HepG2 (cell line): ENCODE measurements around the gene TSSK1B. TPM values are rescaled to one million over a fixed set of nuclear protein-coding genes. Genes with fewer than 3 reads are reported as not detected.

Source experiments
- ATAC-seq: fragments of 200-7000 bp; cut with Tn5 transposase; 3 replicates; pipeline ENCODE4 v1.9.1; 2020; ENCODE audit warnings: mild to moderate bottlenecking, moderate library complexity
- BruUV-seq: library from RNA; stranded (reverse); fragments of 400-500 nt; replicated peaks from 2 replicates; lab custom pipeline; 2021; lab: Mats Ljungman, UMichigan
- CTCF ChIA-PET: fragments of 300-600 bp; formaldehyde crosslinking; extraction: SDS; loops from one replicate; lab custom pipeline; 2021; ENCODE audit warnings: low total read pairs, inconsistent platforms, low intra/inter-chr PET ratio; lab: Yijun Ruan, JAX
- POLR2A ChIA-PET: fragments of 350-600 bp; sonication (Branson Sonifier 250); formaldehyde crosslinking; loops from one replicate; lab custom pipeline; 2020; ENCODE audit warnings: antibody characterized with exemption, inconsistent platforms; lab: Yijun Ruan, JAX
- DNase-seq: peaks from one replicate; pipeline ENCODE4 v3.0.0-alpha.2; 2015; ENCODE audit warnings: low spot score
- FAIRE-seq: peaks from 3 replicates; lab custom pipeline; 2011; peaks lifted over from hg19 to GRCh38; lab: Jason Lieb, UNC
- H2AFZ ChIP-seq: one replicate; pipeline ENCODE4 v1.6.1; 2011; ENCODE audit warnings: low read length, inconsistent platforms
- H3K27ac ChIP-seq: fragments of 300-600 bp; 3 replicates; pipeline ENCODE4 v1.8.0; 2011; ENCODE audit warnings: mixed run types, mild to moderate bottlenecking, mixed read lengths, low read length, inconsistent platforms; ENCODE audit not compliant: insufficient read depth; ENCODE audit errors: extremely low read length
- H3K27me3 ChIP-seq, 2 experiments: fragments of 200-600 bp in 1 of 2; 2 replicates in 1 of 2; 3 replicates in 1 of 2; pipeline versions ENCODE4 v1.6.0 to v1.8.0; 2011; ENCODE audit warnings: low read length in 2 of 2, mild to moderate bottlenecking in 2 of 2, moderate library complexity in 2 of 2, inconsistent platforms in 1 of 2; ENCODE audit not compliant: insufficient read depth in 2 of 2, control insufficient read depth in 1 of 2
- H3K36me3 ChIP-seq, 2 experiments: fragments of 200-600 bp in 1 of 2; replicated peaks in 1 of 2; 2 replicates in 1 of 2; 3 replicates in 1 of 2; pipeline versions ENCODE4 v1.5.1 to v1.8.0; 2011; ENCODE audit warnings: low read length in 2 of 2, inconsistent platforms in 1 of 2; ENCODE audit not compliant: insufficient read depth in 2 of 2, control insufficient read depth in 1 of 2
- H3K4me1 ChIP-seq: 2 replicates; pipeline ENCODE4 v1.5.1; 2012; ENCODE audit warnings: low read length, inconsistent platforms; ENCODE audit not compliant: insufficient read depth
- H3K4me2 ChIP-seq: 2 replicates; pipeline ENCODE4 v1.6.0; 2011; ENCODE audit warnings: low read depth, low read length, inconsistent platforms
- H3K4me3 ChIP-seq, 3 experiments: fragments of 200-600 bp in 1 of 3; sonication (generic), shearing (Covaris generic) in 1 of 3; replicated peaks in 1 of 3; 2 replicates each; pipeline ENCODE4 v1.5.1; 2011 to 2016; ENCODE audit warnings: low read length in 3 of 3, inconsistent platforms in 2 of 3, low read depth in 2 of 3, mild to moderate bottlenecking in 2 of 3, control low read depth in 1 of 3, mixed read lengths in 1 of 3; ENCODE audit not compliant: insufficient read depth in 1 of 3
- H3K79me2 ChIP-seq: one replicate; pipeline ENCODE4 v1.6.1; 2011; ENCODE audit warnings: low read length, inconsistent platforms; ENCODE audit not compliant: insufficient read depth
- H3K9ac ChIP-seq: 2 replicates; pipeline ENCODE4 v1.6.0; 2011; ENCODE audit warnings: mild to moderate bottlenecking, low read depth, low read length, inconsistent platforms; ENCODE audit not compliant: insufficient read depth
- H3K9me3 ChIP-seq: 2 replicates; pipeline ENCODE4 v1.5.1; 2012; ENCODE audit warnings: mild to moderate bottlenecking, low read length
- H4K20me1 ChIP-seq: 2 replicates; pipeline ENCODE4 v1.6.0; 2011; ENCODE audit warnings: inconsistent platforms, mild to moderate bottlenecking, low read length, moderate library complexity; ENCODE audit not compliant: insufficient read depth
- DMAP1 ChIP-seq: IDR thresholded peaks from 2 replicates; pipeline ENCODE4 v1.6.1; 2016
- DNMT3B ChIP-seq: conservative IDR thresholded peaks from 2 replicates; pipeline ENCODE4 v1.6.1; 2016; ENCODE audit warnings: missing biosample characterization, control low read depth
- GABPB1 ChIP-seq: IDR thresholded peaks from 2 replicates; pipeline ENCODE4 v1.6.1; 2016; ENCODE audit warnings: mild to moderate bottlenecking, missing genetic modification reagents, moderate library complexity, missing compliant biosample characterization
- GFI1 ChIP-seq: sonication (generic); formaldehyde crosslinking; IDR thresholded peaks from 2 replicates; pipeline ENCODE4 v1.5.0; 2020; ENCODE audit warnings: missing genetic modification reagents, mild to moderate bottlenecking, borderline replicate concordance
- GLI4 ChIP-seq: sonication (generic); formaldehyde crosslinking; IDR thresholded peaks from 2 replicates; pipeline ENCODE4 v1.5.1; 2020; ENCODE audit warnings: missing genetic modification reagents, mild to moderate bottlenecking, moderate library complexity, borderline replicate concordance
- MBD4 ChIP-seq: IDR thresholded peaks from 2 replicates; pipeline ENCODE4 v1.6.1; 2012; ENCODE audit warnings: low read length, inconsistent platforms, borderline replicate concordance
- NFATC3 ChIP-seq: sonication (generic); formaldehyde crosslinking; IDR thresholded peaks from 2 replicates; pipeline ENCODE4 v1.5.1; 2020; ENCODE audit warnings: mild to moderate bottlenecking, missing genetic modification reagents
- NR2F6 ChIP-seq, 2 experiments: IDR thresholded peaks; 2 replicates each; pipeline ENCODE4 v1.6.1; 2016; ENCODE audit warnings: antibody characterized with exemption in 1 of 2, mild to moderate bottlenecking in 1 of 2
- PATZ1 ChIP-seq: sonication (generic); formaldehyde crosslinking; IDR thresholded peaks from 2 replicates; pipeline ENCODE4 v1.4.0; 2020; ENCODE audit warnings: missing genetic modification reagents
- PAWR ChIP-seq: sonication (generic); formaldehyde crosslinking; IDR thresholded peaks from 2 replicates; pipeline ENCODE4 v1.4.0; 2020; ENCODE audit warnings: missing genetic modification reagents, mild to moderate bottlenecking, borderline replicate concordance
- RXRA ChIP-seq: sonication (generic); formaldehyde crosslinking; IDR thresholded peaks from 2 replicates; pipeline ENCODE4 v1.5.1; 2020; ENCODE audit warnings: missing genetic modification reagents
- SAFB2 ChIP-seq: sonication (generic); formaldehyde crosslinking; IDR thresholded peaks from 2 replicates; pipeline ENCODE4 v1.5.1; 2020; ENCODE audit warnings: missing genetic modification reagents, low read depth, mild to moderate bottlenecking, borderline replicate concordance
- TRIM24 ChIP-seq: sonication (generic); formaldehyde crosslinking; IDR thresholded peaks from 2 replicates; pipeline ENCODE4 v1.8.0; 2022; ENCODE audit warnings: mild to moderate bottlenecking, missing genetic modification reagents
- ZMYM4 ChIP-seq: sonication (generic); formaldehyde crosslinking; IDR thresholded peaks from 2 replicates; pipeline ENCODE4 v1.8.1; 2023; ENCODE audit warnings: mild to moderate bottlenecking, missing genetic modification reagents
- ZNF17 ChIP-seq: sonication (generic); formaldehyde crosslinking; IDR thresholded peaks from 2 replicates; pipeline ENCODE4 v1.5.0; 2020; ENCODE audit warnings: mild to moderate bottlenecking, missing genetic modification reagents
- ZNF224 ChIP-seq: sonication (generic); formaldehyde crosslinking; IDR thresholded peaks from 2 replicates; pipeline ENCODE4 v1.5.0; 2020; ENCODE audit warnings: mild to moderate bottlenecking, missing genetic modification reagents
- ZNF44 ChIP-seq: sonication (generic); formaldehyde crosslinking; IDR thresholded peaks from 2 replicates; pipeline ENCODE4 v1.5.1; 2020; ENCODE audit warnings: mild to moderate bottlenecking, missing genetic modification reagents
- ZNF75D ChIP-seq: sonication (generic); formaldehyde crosslinking; IDR thresholded peaks from 2 replicates; pipeline ENCODE4 v1.8.1; 2023; ENCODE audit warnings: missing genetic modification reagents, mild to moderate bottlenecking, borderline replicate concordance
- ZNF850 ChIP-seq: sonication (generic); formaldehyde crosslinking; conservative IDR thresholded peaks from 2 replicates; pipeline ENCODE4 v1.9.0; 2021; ENCODE audit warnings: mild to moderate bottlenecking, missing genetic modification reagents
- WGBS: methylation state at CpG from one replicate; pipeline ENCODE4 v1.1.6; 2017; ENCODE audit warnings: low lambda C conversion rate; 5-methylcytosine and 5-hydroxymethylcytosine counted together
- in situ Hi-C: cut with HindIII; loops from 2 replicates; pipeline ENCODE4 v1.10.0; 2017; ENCODE audit warnings: low pct_unique_long_range_greater_than_20kb; ENCODE audit not compliant: extremely low pct_ligation_motif_present
- intact Hi-C: fragments of 100-400 bp; cut with micrococcal nuclease; formaldehyde crosslinking; loops from one replicate; pipeline ENCODE4 v1.10.0; 2022; ENCODE audit not compliant: unreplicated experiment
- polyA plus RNA-seq, 8 experiments: library from polyadenylated mRNA; depleted of rRNA in 3 of 8; stranded (reverse) in 7 of 8; unstranded in 1 of 8; fragments of >200 nt; fragmentation: Illumina TruSeq in 4 of 8; extraction: Trizol in 4 of 8; gene quantifications; 2 replicates each; pipeline versions ENCODE4 v1.2.1 to v1.2.3, GENCODE V29; 2011 to 2016; ENCODE audit warnings: low read depth in 4 of 8, missing spikeins in 1 of 8, mixed read lengths in 1 of 8; ENCODE audit not compliant: insufficient read depth in 1 of 8
- total RNA-seq, 5 experiments: library from RNA; depleted of rRNA; stranded (reverse); fragments of >200 nt; fragmentation: Illumina TruSeq; extraction: Trizol; gene quantifications; 2 replicates each; pipeline ENCODE4 v1.2.3, GENCODE V29; 2016; ENCODE audit warnings: low read depth in 1 of 5

The TSSK1B gene
- total and polyA plus RNA-seq, 2 of the 13 experiments (the other 11 are each of a cell fraction or from before 2014, with no cell fraction given) = not detected

DNA sequence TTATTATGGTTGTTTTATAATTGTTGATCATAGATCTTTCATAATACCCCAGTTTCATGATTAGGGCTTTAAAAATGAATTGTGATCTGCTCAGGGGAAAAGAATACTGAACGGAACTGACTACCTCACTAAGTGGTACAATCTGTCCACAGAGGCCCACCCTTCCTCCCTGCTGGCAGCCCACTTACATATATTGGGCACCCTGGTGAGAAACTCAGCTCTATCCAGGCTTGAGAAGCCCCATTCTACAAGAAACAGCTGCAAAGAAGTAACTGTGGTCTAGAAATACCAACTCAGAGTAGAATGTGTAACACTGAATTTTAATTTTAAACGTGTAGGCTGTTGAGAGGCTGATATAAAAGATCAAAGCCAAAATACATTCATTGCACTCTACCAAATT lies 46.9 kb downstream of the TSSK1B start:
- POLR2A ChIA-PET = no interaction called here
- Histone ChIP-seq H3K4me1 (no peaks in the 10 kb centered on the region), H3K9ac (no peak overlapping the region), H3K4me3 (no peak overlapping the region), H3K79me2 (no peaks in the 10 kb centered on the region), H4K20me1 (no peaks in the 10 kb centered on the region), H2AFZ (no peak overlapping the region), H3K27me3 (peaks cover 0 to 6% of the 10 kb centered on the region in 2 experiments; a peak in 1 of 5 replicates), H3K36me3 (no peaks in the 10 kb centered on the region), H3K27ac (no peak overlapping the region), H3K4me2 (no peak overlapping the region), H3K9me3 (no peaks in the 10 kb centered on the region)
- ATAC-seq (no peak), FAIRE-seq (no peak), DNase-seq (no peak)
- in situ Hi-C loops = no loop called here
- TF ChIP-seq MBD4 = no peak
- TF ChIP-seq PATZ1 (CRISPR knock-in tag) = no peak
- TF ChIP-seq RXRA (CRISPR knock-in tag) = no peak
- TF ChIP-seq ZNF75D (CRISPR knock-in tag) = no peak
- no peak for TF ChIP-seq PAWR (CRISPR knock-in tag)
- TF ChIP-seq ZMYM4 (CRISPR knock-in tag) = no peak
- no peak for TF ChIP-seq TRIM24 (CRISPR knock-in tag)
- no peak for TF ChIP-seq GFI1 (CRISPR knock-in tag)
- TF ChIP-seq ZNF44 (CRISPR knock-in tag) = no peak
- no peak for TF ChIP-seq DNMT3B (CRISPR knock-in tag)
- no peak for TF ChIP-seq GABPB1 (CRISPR knock-in tag)
- no peak for TF ChIP-seq SAFB2 (CRISPR knock-in tag)
- no peak for TF ChIP-seq ZNF17 (CRISPR knock-in tag)
- no peak for TF ChIP-seq ZNF850 (CRISPR knock-in tag)
- no peak for TF ChIP-seq GLI4
- no peak for TF ChIP-seq ZNF224 (CRISPR knock-in tag)
- no peak for TF ChIP-seq NFATC3 (CRISPR knock-in tag)
- no peak for TF ChIP-seq DMAP1 (CRISPR knock-in tag)
- no peak for TF ChIP-seq NR2F6 (IDR thresholded peaks at IDR 0.05)
- TF ChIP-seq NR2F6 (CRISPR knock-in tag; IDR thresholded peaks at IDR 0.05) = no peak
- WGBS = 0% methylated on average over 2 of the region's 2 CpGs
- CTCF ChIA-PET = no interaction called here
- BruUV-seq = no TSS peak
- intact Hi-C loops = no loop called here
